Keratinocyte (primary cell): ENCODE data around the gene PIGH.

Experiments
- CTCF ChIP-seq, 3 experiments: IDR thresholded peaks in 1 of 3; conservative IDR thresholded peaks in 1 of 3; optimal IDR thresholded peaks in 1 of 3; 2 replicates in 2 of 3; 3 replicates in 1 of 3; pipeline versions ENCODE3 to v1.5.1; 2011; ENCODE audit warnings: low read length in 3 of 3, mild to moderate bottlenecking in 3 of 3, moderate library complexity in 2 of 3, control low read depth in 1 of 3, inconsistent platforms in 1 of 3; ENCODE audit not compliant: insufficient read depth in 2 of 3; ENCODE audit errors: extremely low read depth in 1 of 3
- EZH2 ChIP-seq: IDR thresholded peaks from one replicate; pipeline ENCODE4 v1.6.1; 2012; ENCODE audit warnings: inconsistent platforms, mild to moderate bottlenecking, low read length, moderate library complexity

GRCh38 chr14:67595392-67595791, 4.7 kb downstream of the PIGH start:
- TF ChIP-seq EZH2 (no peak), CTCF (optimal IDR thresholded peaks at IDR 0.05 in 1 of 3, IDR thresholded peaks at IDR 0.05 in 1 of 3, conservative IDR thresholded peaks at IDR 0.05 in 1 of 3; ENCODE audit: extremely low read depth in 1 of 3, insufficient read depth in 2 of 3, low read length in 3 of 3) (no peak)
